WERI-Rb-1 (cell line): ENCODE results near the gene ENO1.

Source experiments
- DNase-seq: peaks from one replicate; pipeline ENCODE4 v3.0.0-alpha.2; 2020
- H3K27ac ChIP-seq: fragments of 250-450 bp; sonication (Bioruptor Pico); 2 replicates; pipeline ENCODE4 v1.5.1; 2020; ENCODE audit warnings: mild to moderate bottlenecking, moderate library complexity
- H3K27me3 ChIP-seq: fragments of 250-450 bp; sonication (Bioruptor Pico); 2 replicates; pipeline ENCODE4 v1.5.1; 2021; ENCODE audit warnings: mild to moderate bottlenecking, low read depth, moderate library complexity; ENCODE audit not compliant: insufficient read depth, severe bottlenecking
- H3K36me3 ChIP-seq: fragments of 250-450 bp; sonication (Bioruptor Pico); 2 replicates; pipeline ENCODE4 v1.5.1; 2020; ENCODE audit warnings: mild to moderate bottlenecking, moderate library complexity
- H3K4me3 ChIP-seq: 2 replicates; pipeline ENCODE4 v1.5.1; 2011; ENCODE audit warnings: low read depth, mild to moderate bottlenecking, control low read depth, low read length
- H3K9me3 ChIP-seq: fragments of 250-450 bp; sonication (Bioruptor Pico); 2 replicates; pipeline ENCODE4 v1.5.1; 2021; ENCODE audit warnings: mild to moderate bottlenecking, moderate library complexity; ENCODE audit not compliant: severe bottlenecking
- TF ChIP-seq, protein P1 (sequence below): IDR thresholded peaks from 2 replicates; pipeline ENCODE4 v1.5.1; 2011; ENCODE audit warnings: low read depth, mild to moderate bottlenecking, control low read depth, inconsistent platforms, low read length

The ENO1 gene

DNA sequence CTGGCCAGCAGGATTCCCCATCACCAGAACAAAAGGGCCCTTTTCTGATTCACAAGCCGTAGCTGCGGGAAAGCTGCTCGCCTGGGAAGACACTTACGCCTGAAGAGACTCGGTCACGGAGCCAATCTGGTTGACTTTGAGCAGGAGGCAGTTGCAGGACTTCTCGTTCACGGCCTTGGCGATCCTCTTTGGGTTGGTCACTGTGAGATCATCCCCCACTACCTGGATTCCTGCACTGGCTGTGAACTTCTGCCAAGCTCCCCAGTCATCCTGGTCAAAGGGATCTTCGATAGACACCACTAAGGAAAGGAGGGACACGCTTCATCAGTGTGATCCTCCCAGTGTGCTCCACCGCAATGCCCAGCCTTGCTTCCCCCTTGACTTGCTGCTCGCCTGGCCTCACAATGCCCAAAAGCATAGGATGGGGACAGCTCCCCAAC is 14.7 kb downstream of the ENO1 start:
- TF ChIP-seq, protein P1, sequence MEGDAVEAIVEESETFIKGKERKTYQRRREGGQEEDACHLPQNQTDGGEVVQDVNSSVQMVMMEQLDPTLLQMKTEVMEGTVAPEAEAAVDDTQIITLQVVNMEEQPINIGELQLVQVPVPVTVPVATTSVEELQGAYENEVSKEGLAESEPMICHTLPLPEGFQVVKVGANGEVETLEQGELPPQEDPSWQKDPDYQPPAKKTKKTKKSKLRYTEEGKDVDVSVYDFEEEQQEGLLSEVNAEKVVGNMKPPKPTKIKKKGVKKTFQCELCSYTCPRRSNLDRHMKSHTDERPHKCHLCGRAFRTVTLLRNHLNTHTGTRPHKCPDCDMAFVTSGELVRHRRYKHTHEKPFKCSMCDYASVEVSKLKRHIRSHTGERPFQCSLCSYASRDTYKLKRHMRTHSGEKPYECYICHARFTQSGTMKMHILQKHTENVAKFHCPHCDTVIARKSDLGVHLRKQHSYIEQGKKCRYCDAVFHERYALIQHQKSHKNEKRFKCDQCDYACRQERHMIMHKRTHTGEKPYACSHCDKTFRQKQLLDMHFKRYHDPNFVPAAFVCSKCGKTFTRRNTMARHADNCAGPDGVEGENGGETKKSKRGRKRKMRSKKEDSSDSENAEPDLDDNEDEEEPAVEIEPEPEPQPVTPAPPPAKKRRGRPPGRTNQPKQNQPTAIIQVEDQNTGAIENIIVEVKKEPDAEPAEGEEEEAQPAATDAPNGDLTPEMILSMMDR: no peak
- Histone ChIP-seq H3K4me3 (no peak overlapping the region), H3K9me3 (no peaks in the 10 kb centered on the region), H3K27ac (no peak overlapping the region), H3K27me3 (no peaks in the 10 kb centered on the region), H3K36me3 (peaks cover 97% of the 10 kb centered on the region)
- no peak for DNase-seq

DNA sequence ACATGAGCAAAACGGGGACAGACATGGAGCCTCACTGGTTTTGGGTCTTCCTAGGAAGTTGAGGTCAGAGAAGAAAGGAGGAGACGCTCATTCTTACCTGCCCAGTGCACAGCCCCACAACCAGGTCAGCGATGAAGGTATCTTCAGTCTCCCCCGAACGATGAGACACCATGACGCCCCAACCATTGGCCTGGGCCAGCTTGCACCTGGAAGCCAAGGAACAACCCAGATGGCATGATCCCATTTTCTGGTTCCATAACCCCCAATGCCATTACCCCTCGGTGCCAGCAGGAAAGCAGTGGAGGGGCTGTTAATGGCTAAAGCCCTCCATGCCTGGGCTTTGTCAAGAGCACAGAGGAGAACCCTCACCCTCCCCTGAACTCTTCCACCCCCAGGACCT is 15.3 kb downstream of the ENO1 start:
- H3K9me3 ChIP-seq: no peaks in the 10 kb centered on the region
- no peak overlapping the region for H3K27ac ChIP-seq
- H3K36me3 ChIP-seq: peaks cover 97% of the 10 kb centered on the region
- no peak overlapping the region for H3K4me3 ChIP-seq
- no peaks in the 10 kb centered on the region for H3K27me3 ChIP-seq
- DNase-seq: no peak
- TF ChIP-seq, protein P1: no peak

DNA sequence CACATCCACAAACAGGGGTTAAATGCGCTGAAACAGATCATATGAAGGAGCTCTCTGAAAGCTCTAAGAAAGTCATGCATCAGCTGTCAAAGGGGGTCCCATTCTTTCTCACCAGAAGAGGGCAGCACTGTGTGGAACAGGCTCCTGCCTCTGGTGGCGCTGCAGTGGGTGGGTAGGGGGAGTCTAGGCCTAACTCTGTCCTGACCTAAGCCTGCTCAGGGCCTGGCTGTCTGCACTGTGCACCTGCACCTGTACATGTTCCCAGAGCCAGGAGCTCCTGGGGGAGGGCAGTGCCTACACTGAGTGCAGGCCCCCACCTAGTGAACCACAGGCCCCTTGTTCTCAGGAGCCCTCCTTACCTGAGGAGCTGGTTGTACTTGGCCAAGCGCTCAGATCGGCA is 16.0 kb downstream of the ENO1 start:
- TF ChIP-seq, protein P1: peak; percentile 89
- Histone ChIP-seq H3K4me3 (no peak overlapping the region), H3K27ac (0 out of 2 replicates have a peak overlapping the region, but pooled peaks have one; percentile 8), H3K9me3 (no peaks in the 10 kb centered on the region), H3K27me3 (no peaks in the 10 kb centered on the region), H3K36me3 (peaks cover 97% of the 10 kb centered on the region)
- peak; percentile 75 for DNase-seq

DNA sequence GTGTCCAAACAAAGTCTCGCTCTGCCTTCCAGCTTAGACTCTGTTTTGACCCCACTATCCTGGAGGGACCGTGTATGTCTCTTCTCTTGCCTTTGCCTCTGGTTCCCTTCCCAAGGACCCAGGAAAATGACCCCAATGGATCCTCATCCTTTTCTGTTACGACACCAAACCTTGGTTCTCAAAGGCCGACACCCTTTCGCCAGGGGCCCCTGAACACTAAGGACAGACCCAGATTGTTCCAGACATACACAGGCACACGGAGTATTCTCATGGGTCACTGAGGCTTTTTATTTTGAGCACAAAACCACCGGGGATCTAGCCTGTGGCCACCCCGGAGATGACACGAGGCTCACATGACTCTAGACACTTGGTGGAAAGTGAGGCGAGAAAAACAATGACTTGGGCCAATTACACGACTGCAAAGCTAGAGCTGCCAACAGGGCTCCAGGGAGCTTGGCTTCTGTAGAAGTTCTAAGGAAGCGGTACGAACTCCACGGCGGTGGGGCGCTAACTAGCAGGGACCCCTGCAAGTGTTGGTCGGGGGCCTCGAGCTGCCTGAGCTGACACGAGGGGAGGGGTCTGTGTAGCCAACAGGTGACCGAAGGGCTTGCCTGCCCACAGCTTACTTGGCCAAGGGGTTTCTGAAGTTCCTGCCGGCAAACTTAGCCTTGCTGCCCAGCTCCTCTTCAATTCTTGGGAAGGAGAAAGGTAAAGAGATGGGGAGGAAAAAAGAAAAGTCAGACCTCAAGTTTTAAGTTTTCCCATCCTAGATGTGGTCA is 17.6 kb downstream of the ENO1 start:
- no peak overlapping the region for H3K4me3 ChIP-seq
- H3K9me3 ChIP-seq: no peaks in the 10 kb centered on the region
- peaks cover 98% of the 10 kb centered on the region for H3K36me3 ChIP-seq
- no peak overlapping the region for H3K27ac ChIP-seq
- H3K27me3 ChIP-seq: no peaks in the 10 kb centered on the region
- TF ChIP-seq, protein P1: no peak
- DNase-seq: no peak

DNA sequence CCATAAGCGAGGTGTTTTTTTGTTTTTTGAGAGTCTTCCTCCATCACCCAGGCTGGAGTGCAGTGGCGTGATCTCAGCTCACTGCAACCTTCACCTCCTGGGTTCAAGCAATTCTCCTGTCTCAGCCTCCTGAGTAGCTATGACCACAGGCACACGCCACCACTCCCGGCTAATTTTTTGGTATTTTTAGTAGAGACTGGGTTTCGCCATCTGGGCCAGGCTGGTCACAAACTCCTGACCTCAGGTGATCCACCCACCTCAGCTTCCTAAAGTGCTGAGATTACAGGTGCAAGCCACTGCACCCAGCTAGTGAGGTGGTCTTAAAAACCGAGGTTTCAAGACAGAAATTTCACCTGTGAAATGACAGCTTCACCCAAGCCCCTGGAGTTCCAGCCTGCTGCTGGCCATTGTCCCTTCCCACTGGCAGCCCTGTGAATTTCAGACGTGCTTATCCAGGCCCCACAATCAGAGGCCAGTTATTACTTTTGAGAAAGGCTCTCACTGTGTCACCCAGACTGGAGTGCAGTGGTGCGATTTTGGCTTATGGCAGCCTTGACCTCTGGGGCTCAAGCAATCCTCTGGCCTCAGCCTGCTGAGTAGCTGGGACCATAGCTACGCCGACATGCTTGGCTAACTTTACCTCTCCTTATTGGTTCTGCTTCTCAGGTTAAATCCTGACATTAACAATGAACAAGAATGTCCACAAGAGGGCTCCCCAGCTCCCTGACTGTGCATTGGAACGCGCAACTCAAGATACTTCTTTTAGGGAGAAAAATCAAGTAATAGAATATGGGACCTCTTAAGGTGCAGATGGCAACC is 19.4 kb downstream of the ENO1 start:
- peak overlapping the region; percentile 19; the same call in 1 of the 2 replicates for H3K27ac ChIP-seq
- H3K9me3 ChIP-seq: no peaks in the 10 kb centered on the region
- no peaks in the 10 kb centered on the region for H3K27me3 ChIP-seq
- TF ChIP-seq, protein P1: peak; percentile 55
- H3K36me3 ChIP-seq: peaks cover 83% of the 10 kb centered on the region
- peak; percentile 59 for DNase-seq
- H3K4me3 ChIP-seq: no peak overlapping the region
